Fibroblast of the conjunctiva (primary cell): ENCODE measurements around the gene OTUB2.

Source experiments
- DNase-seq: peaks from one replicate; pipeline ENCODE4 v3.0.0-alpha.2; 2010; ENCODE audit warnings: low read depth

OTUB2 gene

GRCh38 chr14:93997082-93997481, 29.1 kb upstream of the OTUB2 start, which contains the start of gene CCDC197:
TSS of gene CCDC197 (plus strand) at chr14:93997301. CDS start at chr14:93998132, 831 bp downstream.
- no peak for DNase-seq

DNA sequence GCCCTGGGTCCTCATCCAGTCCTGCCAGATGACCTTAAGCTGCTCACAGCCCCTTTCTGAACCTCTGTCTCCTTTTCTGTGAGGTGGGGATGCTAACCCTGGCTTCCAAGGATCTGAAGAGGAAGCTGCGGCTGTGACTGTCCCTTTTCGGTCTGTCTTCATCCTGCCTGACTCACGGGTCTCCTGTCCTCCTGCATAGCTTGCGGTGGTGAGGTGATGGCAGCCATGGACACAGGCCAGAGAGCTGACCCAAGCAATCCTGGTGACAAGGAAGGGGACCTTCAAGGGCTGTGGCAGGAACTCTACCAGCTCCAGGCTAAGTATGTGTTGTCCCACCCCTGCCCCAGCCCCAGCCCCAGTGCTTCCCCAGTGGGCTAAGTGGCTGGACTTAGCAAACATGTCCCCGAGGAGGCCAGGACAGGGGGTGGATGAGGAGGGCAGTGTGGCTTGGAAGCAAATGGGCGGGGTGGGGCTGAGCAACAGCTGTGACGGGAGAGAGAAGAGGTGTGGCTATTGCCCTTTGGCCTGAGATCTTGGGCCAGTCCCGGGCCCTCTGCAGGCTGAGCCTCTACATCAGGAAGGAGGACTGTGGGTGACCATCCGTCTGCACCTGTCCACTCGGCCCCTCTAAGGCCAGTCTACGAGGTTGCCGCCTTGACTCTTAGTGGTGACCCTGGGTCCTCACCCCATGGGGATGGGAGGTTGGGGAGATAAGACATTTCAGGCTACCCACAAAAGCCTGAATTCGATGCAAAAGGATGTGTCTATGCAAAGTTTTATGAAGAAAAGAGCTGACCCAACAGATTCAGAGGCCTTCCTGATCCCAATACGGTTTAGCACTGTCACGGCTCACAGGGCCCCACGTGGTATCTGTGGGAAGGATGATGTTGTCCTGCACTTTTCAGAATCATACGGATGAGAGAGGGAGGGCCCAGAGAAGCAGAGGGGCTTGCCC, 27.9 kb upstream of the OTUB2 start:
- no peak for DNase-seq

- no peak for DNase-seq
These were observed 27.2 kb upstream of the OTUB2 start for GRCh38 chr14:93998871-93999403.

GRCh38 chr14:93999573-93999972, 26.6 kb upstream of the OTUB2 start:
- DNase-seq, result no peak

GRCh38 chr14:94000267-94000666, 25.9 kb upstream of the OTUB2 start:
- no peak for DNase-seq

- no peak for DNase-seq
These were observed 25.1 kb upstream of the OTUB2 start for GRCh38 chr14:94001016-94001415.

- peak; percentile 44 for DNase-seq
These were observed 24.4 kb upstream of the OTUB2 start for GRCh38 chr14:94001501-94002396.

- no peak for DNase-seq
These were observed 22.7 kb upstream of the OTUB2 start for GRCh38 chr14:94003397-94003796.

DNA sequence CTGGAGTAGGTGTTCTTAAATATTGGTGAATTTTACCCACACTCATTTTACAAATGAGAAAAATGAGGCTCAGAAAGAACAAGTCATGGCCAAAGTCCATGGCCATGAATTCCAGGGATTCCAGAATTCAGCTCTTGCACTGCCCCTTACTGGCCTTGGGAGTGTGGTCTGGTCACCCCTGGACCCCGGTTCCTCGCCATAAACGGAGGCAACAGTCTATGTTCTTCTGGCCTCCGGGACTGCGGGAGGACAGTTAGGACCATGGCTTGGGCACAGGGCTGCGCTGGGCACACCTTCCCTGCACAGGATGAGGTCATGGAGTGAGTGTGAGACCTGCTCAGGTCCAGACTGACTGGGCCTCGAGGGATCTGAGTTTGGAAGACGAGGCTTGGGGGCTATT, 22.1 kb upstream of the OTUB2 start:
- no peak for DNase-seq

DNA sequence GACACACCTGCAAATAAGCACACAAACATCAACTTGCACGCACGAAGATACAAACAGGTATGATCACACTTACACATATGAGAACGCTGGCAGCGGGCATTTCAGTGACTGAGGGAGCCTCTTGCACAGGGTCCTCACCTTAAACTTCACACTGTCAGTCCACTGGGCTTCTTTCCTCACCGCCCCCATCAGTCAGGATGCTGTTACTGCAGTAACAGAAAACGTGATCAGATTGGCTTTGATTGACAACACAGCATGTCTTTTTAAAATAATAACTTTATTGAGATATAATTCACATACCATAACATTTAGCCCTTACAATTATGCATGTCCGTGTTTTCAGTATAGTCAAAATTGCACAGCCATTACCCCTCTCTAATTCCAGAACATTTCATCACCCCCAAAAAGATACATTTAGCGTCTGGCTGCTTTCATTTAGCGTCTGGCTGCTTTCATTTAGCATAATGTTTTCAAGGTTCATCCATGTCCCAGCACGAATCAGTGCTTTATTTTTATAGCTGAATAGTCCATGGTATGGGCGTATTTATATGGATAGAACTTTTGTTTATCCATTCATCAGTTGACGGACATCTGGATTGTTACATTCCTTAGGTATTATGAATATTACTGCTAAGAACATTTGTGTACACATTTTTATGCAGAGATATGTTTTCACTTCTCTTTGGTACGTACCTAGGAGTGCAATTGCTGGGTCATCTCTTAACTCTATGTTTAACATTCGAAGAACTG, 20.6 kb upstream of the OTUB2 start:
- no peak for DNase-seq

DNA sequence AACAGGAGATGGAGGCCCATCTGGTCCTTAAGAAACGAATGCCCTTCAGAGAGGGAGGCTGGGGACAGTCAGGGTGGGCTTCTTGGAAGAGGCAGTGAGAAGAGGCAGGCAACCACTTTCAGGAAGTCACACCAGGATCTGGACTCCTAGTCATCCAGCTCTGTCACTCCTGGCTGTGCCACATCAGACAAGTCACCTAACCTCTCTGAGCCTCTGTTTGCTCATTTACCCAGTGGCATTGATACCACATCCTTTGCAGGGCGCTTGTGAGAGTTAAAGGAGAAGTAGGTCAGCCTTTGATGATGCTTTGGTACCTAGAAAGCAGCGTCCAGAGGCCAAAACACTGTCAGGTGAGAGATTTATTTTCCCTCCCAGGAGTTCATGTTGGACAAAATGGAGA, 17.9 kb upstream of the OTUB2 start:
- DNase-seq, result no peak

DNA sequence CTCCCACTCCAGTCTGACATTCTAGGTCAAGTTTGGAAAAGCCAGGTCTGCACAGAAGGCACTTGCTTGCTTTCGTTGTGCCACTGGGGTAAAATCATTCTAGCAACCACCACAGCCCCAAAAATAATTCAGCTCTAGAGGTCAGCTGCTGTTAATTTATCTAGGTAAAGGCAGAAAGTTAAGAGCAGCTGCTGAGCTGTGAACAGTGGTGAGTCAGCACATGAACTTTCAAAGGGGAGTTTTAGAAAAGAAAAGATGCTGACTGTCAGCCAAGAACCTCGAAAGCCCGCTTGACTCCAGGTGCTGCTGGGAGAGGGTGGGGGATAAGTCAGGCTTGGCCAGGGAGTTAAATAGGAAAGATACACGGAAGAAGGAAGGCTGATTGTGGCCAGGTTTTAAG, 16.4 kb upstream of the OTUB2 start:
- no peak for DNase-seq

DNA sequence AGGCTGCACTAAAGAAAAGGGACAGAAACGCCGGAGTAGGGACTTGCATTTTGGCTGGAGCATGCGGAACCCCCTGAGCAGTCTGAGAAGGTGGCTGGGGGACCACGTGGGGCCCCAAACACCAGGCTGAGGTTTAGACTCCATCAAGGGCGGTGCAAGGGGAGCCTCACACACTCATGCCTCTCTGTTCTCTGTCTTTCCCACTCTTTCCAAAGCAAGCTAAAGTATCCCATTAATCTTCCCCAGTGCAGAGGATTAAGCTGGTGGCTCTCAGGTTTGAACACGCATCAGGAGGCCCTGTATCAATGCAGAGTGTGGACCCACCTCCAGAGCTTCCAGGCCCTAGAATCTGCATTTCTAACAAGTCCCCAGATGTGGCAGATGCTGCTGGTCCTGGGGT, 15.5 kb upstream of the OTUB2 start:
- no peak for DNase-seq

- DNase-seq, result no peak
These were observed 14.3 kb upstream of the OTUB2 start for GRCh38 chr14:94011795-94012194.

DNA sequence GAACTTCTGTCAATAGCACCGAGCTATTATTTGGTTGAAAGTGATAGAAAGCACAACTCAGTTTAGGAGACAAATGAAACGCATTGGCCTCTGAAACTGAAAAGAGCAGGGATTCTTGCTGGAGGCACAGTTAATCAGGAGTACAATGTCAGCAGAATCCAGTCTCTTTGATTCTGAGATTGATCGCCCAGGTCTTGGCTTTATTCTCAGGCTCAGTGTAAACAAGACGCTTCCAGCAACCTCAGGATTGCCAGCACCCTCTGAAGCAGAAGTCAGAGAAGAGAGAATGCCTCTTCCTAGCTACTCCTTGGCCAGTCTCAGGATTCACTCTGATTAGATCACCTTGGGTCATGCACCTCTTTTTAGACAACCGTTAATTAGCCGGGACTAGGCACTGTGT, 11.8 kb upstream of the OTUB2 start:
- no peak for DNase-seq

DNA sequence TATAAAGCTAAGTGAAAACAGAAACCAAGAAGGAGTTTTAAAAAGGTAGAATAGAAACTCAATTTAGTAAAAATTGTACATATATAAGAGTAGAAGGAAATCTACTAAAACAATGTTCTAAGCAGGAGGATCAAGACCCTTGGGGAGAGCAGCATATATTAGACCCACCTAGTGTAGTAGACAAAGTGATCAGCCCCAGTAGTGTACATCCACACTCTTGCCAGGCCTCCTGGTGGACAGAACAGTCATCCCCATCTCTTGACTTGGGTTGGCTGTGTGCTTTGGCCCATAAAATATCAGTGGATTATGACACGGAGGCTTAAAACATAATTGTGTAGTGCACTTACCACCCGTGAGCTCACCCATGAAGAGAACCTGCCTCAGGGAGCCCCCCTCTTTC, 10.9 kb upstream of the OTUB2 start:
- DNase-seq, result no peak

GRCh38 chr14:94016446-94016976, 9.6 kb upstream of the OTUB2 start:
- no peak for DNase-seq

GRCh38 chr14:94018308-94018707, 7.8 kb upstream of the OTUB2 start:
- DNase-seq, result no peak

DNA sequence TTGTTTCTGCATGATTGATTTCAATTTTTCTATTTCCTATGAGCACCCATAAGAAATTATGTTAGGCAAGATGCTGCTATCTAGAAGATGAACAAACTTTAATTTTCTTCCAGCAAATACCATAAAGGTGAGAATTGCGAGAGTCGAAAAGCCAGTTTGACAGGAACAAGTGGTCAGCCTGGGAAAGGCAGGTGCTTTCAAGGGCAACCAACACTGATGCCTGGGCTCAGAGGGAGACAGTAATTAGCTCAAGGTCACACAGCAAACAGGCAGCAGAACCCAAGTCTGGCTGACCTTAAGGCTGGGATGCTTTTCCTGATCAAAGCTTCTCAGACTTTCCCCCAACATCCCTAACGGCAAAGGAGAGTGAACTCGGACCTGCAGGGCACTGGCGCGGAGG, 6.8 kb upstream of the OTUB2 start:
- DNase-seq, result no peak

DNA sequence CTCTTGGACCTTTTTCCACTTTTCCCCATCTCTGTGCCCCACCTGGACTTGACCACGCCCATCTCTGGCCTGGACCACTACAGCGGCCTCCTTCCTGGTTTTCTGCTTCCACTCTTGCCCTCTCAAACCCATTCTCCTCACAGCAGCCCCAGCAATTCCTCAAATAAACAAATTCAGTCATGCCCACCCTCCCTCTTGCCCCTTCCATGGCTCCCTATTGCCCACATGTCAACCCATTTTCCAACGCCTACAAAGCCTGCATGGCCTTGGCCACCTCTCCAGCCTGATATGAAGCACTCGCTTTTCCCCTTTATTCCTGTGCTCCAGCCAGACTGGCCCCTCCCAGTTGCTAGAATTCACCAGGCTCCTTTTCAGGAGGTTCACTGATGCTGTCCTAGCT, 5.9 kb upstream of the OTUB2 start:
- DNase-seq, result no peak

- DNase-seq, result no peak
These were observed 5.1 kb upstream of the OTUB2 start for GRCh38 chr14:94021001-94021400.
